NK-92 (cell line): ENCODE measurements around the gene NPIPB8.
"Not testable (repeated sequence)": the region's sequence is repeated elsewhere in the genome, so short reads cannot be mapped to it uniquely, and the experiment has no call there.

Experiments used
- DNase-seq: peaks from one replicate; lab custom pipeline; 2025; ENCODE audit not compliant: unreplicated experiment; lab: John Stamatoyannopoulos, UW

The NPIPB8 gene

DNA sequence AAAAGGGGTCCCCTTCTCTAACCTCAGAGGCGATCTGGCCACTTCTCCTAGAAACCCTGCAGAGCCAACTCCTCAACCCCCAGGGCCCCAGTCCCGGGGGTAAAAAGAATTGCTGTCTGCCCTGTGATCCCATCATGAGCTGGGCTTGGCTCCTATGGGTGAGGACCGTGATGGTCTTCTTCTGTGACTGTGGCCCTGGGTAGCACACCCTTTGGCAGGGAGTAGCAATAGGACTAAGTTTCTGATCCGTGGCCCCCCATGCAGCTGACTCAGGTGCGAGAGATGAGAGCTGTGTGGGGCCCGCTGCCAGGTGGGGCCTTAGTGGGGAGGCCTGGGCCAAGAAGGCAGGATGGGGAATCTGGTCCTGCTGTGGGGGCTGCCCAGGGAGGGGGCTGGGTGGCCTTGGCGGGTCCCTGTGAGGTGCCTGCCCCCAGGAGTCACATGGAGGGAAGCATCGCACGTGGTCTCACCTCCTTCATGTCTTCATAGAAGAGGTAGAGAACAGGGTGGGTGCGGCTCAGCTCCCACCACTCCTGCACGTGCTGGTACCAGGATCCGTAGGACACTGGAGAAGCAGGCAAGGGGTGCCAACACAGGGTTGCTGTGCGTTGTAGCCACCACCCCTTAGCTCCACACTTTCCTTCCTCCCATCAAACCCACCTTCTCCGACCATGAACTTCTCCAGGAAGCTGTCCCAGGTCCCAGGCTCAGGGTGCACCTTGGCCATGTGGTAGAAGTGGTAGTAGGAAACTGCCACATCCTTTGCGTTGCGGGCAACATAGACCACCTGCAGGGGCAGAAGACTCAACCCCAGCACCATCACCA lies 31.4 kb upstream of the NPIPB8 start:
- DNase-seq: no peak

DNA sequence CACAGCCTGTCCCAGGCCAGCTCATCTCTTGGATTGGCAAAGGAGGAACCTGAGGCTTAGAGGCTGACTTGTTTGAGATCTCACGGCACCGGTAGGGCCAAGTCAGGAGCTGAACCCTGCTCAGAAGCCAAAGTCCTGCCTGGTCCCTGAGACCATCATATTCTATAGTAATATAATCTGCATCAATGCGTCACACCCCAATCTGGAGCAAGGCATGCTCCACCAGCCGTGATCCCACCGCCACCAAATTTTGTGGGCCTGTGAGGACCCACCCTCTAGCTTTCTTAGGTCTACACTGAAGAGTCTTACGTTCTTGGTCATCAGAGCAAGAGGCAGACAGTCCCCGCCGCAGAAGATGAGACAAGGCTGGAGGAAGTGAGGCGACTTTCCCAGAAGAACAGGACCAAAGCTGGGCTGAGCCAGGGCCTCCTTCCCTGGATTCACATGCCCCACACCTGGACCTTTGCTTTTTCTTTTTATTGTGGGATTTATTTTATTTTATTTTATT lies 30.7 kb upstream of the NPIPB8 start:
- no peak for DNase-seq

DNA sequence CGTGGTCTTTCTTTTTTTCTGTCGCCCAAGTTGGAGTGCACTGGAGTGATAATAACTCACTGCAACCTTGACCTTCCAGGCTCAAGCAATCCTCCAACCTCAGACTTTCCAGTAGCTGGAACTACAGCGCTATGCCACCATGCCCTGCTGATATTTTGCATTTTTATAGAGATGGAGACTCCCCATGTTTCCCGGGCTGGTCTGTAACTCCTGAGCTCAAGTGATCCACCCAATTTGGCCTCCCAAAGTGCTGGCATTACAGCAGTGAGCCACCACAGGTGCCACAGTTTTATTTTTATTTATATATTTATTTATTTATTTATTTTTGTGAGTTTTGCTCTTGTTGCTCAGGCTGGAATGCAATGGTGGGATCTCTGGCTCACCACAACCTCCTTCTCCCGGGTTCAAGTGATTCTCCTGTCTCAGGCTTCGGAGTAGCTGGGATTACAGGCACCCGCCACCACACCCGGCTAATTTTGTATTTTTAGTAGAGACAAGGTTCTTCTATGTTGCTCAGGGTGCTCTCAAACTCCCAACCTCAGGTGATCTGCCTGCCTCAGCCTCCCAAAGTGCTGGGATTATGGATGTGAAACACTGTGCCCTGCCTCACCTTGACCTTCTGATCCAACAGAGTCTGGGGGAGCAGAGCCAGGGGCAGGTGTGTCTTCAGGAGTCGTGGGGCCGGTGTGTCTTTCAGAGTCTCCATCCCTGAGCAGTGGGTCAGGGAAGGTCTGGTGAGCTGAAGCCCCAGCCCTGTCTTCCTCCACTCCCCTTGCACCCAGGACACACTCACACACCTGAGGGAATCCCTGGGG lies 30.0 kb upstream of the NPIPB8 start:
- DNase-seq: not testable (repeated sequence)

DNA sequence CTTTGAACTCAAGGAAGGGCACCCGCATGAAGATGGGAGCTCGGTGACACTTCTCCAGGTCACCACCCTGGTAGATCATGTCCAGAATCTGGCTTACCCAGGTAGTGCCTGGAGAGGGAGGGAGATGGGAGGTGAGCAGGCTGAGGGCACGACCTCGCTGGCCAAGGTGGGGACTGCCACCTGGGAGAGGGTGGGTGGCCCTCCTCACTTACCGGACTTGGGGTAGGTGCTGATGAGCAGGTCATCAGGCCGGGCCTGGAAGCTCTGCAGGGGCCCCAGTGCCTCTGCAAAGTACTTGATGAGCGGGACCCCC lies 29.4 kb upstream of the NPIPB8 start:
- DNase-seq: not testable (repeated sequence)

DNA sequence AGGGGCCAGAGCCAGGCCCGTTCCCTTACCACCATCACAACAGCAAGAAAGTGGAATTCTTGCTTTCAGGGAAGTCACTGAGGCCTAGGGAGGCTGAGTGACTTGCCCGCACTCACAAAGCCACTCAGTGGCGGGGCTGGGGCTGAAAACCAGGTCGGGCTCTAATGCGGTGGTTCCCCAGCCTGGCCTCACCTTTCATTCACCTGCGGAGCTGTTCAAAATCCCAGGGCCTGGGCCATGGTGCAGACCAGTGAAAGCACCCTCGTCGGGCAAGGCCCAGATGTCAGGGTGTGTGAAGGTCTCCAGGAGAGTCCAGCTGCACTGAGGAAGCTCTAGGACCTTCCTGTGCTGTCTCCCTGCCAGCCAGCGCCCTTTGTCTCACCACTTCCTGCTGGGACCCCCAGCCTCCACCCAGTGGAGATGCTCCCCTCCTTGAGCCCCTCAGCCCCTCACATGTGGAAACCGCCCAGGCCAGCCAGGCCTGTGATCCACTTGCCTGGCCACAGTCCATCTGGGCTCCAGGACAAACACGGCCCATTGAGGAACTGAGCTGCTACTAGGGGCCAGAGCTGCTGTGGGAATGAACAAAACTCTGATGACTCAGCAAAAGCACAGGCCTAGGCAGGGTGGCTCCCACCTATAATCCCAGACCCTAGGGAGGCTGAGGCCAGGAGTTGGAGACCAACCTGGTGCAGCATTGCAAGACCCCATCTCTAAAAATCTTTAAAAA lies 28.8 kb upstream of the NPIPB8 start:
- DNase-seq: not testable (repeated sequence)

DNA sequence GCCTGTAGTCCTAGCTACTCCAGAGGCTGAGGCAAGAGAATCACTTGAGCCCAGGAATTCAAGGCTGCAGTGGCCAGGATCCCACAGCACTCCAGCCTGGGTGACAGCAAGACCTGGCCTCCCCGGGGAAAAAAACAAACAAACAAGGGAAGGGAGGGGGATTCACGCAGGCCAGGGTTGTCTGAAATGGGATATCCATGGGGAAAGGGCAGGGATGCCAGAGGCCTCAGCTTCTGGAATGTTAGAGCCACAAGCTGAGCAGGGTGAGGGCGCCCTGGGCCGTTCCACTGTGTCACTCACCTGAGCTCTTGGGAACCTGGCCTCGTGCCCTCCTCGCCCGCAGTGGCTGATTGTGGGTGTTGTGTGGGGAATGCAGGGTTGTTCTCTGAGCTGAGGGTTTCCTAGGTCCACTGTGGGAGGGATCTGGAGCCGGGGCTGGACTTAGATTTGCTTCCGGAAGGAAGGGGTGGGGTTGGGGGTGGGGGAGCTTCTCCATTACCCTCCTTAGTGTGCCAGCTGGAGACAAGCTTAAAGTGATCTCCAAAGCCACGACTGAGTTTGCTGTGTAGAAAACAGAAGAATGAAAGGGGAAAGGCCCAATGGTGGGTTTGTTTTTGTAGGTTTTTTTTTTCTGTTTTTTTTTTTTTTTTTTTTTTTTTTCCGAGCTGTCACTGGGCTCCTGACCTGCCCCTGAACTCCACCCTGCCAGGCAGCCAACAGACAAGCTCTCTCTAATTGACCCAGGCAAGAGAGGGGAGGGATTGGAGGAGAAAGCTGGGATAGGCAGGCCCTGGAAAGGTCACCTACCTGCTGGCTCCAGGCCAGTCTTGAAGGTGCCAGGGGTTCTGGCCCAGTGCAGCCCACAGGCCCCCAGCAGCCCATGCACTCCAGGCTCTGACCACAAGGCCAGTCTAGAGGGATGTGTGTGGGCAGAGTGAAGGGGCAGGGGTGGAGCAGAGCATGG lies 28.0 kb upstream of the NPIPB8 start, which contains the start of gene SULT1A1:
TSS of gene SULT1A1 (minus strand) at position 414 of the 964 bp plus-strand sequence. CDS start 1,189 bp downstream, outside the sequence.
- DNase-seq: no peak

DNA sequence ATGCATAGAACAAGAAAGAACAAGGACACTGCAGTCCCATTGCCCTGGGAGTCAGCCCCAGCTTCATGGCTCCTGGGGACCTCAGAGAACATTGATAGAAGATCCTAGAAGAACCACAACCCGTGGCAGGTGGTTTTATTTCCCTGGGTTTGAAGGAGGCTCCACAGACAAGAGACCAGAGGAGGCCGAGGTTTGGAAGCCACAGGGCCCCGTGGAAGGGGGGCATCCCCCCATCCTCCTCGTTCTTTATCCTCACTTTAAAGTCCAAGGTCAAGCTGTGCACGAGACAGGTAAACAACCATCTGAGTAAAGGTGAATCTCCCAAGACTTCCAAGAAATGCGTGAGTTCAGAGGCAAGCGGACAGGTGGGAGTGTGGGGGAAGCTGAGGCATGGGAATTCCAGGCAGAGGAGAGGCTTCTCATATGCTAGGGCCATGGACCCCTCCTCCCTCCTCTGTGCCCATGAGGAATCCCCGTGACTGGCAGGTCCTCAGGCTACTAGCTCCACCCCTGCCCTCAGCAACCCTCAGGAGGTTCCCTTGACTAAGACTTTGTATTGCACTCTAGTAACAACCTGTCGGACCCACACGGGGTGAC lies 27.2 kb upstream of the NPIPB8 start:
- DNase-seq: no peak

DNA sequence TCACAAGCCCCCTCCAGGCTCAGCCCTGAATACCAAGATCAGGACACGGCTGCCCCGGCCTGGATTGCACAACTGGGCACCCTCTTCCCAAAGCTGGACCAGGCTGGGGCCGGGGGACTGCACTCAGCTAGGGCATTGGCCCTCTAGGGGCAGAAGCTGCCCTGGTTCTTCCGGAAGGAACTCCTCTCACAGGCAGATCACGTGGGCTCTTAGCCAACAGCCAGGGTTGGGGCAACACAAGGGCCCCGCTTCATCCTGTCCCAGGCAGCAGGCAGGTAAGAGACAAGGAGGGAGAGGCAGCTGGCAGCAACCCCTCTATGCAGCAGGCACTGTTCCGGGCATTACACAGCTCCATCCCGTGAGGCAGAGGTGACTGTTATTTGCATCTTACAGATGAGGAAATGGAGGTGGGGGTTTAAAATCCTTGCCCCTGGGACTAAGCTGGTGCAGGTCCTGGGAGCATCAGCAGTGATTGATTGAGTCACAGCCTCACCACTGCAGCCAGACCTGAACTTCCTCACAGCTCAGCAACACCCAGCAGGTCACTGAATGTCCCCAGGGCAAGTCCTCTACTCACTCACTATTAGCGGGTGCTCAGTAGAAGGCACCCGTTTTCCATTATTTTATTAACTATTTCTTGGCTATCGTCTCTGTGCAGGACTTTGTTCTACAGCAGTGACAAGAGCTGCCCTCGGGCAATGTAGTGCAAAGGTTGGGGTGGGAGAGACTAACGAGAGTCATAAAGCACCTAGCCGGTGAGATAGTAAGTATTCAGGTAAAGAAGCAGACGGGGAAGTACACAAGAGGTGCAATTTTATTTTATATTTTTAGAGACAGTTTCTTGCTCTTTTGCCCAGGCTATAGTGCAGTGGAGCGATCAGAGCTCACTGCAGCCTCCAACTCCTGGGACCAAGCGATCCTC lies 25.2 kb upstream of the NPIPB8 start:
- DNase-seq: not testable (repeated sequence)

DNA sequence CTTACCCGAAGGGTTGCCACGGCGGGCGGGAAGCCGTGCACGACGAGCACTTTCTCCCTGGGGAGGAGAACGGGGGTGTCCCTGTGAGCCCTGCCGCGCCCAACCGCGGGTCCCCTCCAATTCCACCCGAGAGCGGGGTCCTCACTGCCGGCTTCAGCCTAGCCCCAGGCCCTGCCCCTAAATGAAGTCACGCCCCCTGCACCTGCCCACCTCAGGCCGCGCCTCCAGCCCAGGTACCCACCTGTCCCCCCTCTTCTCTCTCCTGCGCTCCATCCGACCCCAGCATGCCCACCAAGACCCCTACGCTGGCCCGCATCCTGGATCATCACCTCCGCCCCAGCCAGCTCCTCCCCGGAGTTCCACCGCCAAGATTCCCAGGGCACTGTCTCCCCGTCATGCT lies 24.0 kb upstream of the NPIPB8 start:
- not testable (repeated sequence) for DNase-seq

DNA sequence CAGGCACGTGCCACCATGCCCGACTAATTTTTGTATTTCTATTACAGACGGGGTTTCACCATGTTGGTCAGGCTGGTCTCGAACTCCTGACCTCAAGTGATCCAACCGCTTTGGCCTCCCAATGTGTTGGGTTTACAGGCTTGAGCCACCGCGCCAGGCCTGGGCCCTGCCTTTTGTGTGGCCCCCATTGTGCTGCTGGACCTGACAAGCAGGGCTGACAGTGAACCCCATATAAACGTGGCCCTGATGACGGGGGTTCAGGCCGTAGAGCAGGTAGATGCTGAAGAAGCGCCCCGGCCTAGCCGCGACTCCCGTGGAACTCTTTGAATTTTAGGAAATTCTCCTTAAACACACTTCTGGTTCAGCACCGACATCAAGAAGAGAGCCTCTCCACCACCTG lies 23.3 kb upstream of the NPIPB8 start:
- not testable (repeated sequence) for DNase-seq

DNA sequence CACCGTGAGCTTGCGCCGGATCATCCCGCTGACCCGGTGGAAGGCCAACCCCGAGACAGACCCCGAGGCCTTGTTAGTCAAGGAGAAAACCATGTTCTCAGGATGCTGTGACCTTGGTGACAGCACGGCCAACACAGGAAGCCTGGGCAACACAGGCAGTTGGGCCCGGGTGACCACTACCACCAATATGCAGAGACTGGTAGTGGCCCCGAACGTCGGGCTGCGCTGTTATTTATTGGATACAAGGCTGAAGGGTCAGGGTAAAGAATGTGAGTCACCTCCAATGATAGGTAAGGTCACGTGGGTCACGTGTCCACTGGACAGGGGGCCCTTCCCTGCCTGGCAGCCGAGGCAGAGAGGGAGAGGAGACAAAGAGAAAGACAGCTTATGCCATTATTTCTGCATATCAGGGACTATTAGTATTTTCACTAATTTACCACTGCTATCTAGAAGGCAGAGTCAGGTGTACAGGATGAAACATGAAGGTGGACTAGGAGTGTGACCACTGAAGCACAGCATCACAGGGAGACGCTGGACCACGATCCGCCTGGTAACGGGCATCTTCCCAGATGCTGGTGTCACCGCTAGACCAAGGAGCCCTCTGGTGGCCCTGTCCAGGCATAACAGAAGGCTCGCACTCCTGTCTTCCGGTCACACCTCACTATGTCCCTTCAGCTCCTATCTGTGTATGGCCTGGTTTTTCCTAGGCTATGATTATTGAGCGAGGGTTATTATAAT lies 22.2 kb upstream of the NPIPB8 start:
- DNase-seq: not testable (repeated sequence)

DNA sequence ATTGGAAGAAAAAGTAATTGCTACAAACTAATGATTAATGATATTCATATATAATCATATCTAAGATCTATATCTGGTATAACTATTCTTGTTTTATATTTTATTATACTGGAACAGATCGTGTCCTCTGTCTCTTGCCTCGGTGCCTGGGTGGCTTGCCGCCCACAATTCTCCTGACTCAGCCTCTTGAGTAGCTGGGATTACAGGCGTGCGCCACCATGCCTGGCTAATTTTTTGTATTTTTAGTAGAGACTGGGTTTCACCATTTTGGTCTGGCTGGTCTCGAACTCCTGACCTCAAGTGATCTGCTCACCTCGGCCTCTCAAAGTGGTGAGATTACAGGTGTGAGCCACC lies 21.7 kb upstream of the NPIPB8 start:
- not testable (repeated sequence) for DNase-seq

DNA sequence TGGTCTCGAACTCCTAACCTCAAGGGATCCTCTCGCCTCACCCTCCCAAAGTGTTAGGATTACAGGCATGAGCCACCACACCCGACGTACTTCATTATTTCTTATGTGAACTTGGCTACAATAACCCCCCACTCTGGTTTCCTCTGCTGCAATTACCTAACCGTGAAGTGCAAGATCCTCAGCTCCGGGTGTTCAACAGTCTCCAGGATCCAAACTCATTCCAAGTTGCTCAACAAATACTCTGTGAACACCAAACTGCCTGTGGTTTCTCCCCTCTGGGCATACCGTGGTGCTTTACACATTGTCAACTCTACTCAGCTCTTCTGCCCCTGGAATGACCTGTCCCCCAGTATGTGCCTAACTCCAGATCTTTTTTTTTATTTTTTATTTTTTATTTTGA lies 21.2 kb upstream of the NPIPB8 start:
- no peak for DNase-seq

DNA sequence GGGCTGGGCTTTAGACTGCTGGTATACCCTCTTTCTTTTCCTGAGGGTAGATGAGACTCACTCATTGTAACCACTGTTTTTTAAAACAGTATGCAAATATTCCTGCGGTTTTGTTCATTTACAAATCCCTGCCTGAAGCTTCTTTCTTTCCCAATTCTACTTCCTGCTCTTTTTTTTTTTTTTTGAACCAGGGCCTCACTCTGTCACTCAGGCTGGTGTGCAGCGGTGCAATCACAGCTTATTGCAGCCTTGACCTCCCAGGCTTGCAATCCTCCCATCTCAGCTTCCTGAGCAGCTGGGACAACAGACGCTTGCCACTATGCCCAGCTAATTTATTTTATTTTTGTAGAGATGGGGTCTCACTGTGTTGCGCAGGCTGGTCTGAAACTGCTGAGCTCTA lies 20.0 kb upstream of the NPIPB8 start:
- no peak for DNase-seq

DNA sequence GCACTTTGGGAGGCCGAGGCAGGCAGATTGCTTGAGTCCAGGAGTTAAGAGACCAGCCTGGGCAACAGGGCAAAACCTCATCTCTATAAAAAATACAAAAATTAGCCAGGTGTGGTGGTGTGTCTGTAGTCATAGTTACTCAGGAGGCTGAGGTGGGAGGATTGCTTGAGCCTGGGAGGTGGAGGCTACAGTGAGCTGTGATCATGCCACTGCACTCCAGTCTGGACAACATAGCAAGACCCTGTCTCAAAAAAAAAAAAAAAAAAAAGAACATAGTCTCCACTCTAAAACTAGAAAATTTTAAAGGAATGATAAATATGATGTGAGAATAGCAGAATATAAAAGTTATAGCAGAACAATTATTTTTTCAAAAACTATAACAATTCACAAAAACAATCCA lies 17.5 kb upstream of the NPIPB8 start:
- not testable (repeated sequence) for DNase-seq

DNA sequence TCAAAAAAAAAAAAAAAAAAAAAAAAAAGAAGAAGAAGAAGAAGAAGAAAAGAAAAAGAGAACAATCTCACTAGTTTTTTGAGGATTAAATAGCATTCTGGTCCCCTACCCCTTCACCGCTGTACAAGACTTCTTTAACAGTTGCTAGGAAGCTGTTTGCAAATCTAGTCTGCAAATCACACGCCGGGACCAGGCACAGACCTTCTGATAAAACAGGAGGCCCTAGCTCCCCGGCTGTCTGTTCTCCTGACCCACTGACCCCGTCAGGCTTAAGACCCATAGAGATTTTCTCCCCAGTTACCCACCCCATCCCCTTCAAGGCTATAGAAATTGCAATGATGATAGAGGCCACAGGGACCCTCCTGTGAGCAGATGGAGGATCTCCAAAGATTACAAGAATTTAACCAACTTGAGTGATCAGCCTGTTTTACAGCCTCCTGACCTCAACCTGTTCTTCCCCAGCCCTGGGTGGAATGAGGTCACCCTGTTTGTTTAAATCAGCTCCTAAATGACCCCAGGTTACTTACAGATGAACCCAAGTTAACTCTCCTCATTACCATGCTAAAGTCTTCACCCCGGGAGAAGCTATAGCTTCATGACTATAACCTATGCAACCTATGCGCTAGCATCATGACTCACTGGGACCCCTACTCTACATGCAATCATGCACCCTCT lies 16.2 kb upstream of the NPIPB8 start:
- DNase-seq: no peak

DNA sequence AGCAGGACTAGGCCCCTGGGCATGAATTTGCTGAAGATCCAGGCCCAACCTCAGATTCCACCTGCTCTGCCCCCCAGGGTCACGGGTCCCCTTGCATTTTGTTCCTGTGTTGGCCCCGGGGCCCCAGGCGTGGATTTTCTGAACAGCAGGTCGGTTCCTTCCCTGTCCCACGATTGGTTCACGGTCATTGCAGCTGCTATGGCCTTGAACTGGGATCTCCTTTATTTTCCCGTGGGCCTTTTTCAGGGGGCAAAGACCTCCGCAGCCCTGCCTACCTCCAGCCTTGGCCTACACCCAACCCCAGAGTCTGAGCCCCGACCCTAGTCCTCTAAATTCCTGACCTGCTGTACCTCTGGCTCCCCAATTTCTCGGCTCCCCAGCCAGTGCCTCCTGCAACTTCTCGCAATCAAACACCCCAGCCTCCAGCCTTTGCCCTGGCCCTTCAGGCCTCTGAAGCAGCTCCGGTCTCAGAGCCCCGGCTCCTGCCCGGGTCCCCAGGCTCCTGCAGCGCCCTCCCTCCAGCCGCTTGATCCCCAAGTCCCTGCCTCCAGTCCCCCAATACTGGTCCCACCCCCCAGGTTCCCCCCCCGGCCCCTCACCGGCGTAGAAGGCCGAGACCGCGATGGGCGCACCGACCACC lies 15.2 kb upstream of the NPIPB8 start:
- not testable (repeated sequence) for DNase-seq
